Esophagus (tissue), 2 donors: ENCODE data around the gene GGCX. TPM values are rescaled to one million over a fixed set of nuclear protein-coding genes. Genes with fewer than 3 reads are reported as not detected.

Source experiments
- H3K27ac ChIP-seq, 2 donors: one replicate each; pipeline ENCODE4 v1.5.1; 2013; ENCODE audit warnings: low read depth in 2 of 2, mild to moderate bottlenecking in 2 of 2, inconsistent platforms in 1 of 2, low read length in 1 of 2, moderate library complexity in 1 of 2
- H3K27me3 ChIP-seq, 2 donors: one replicate each; pipeline ENCODE4 v1.6.1; 2013; ENCODE audit warnings: low read length in 2 of 2, control low read depth in 1 of 2, mild to moderate bottlenecking in 1 of 2; ENCODE audit not compliant: insufficient read depth in 2 of 2, control insufficient read depth in 1 of 2
- H3K36me3 ChIP-seq, 2 donors: one replicate each; pipeline ENCODE4 v1.6.1; 2013; ENCODE audit warnings: low read length in 1 of 2; ENCODE audit not compliant: control insufficient read depth in 2 of 2, insufficient read depth in 2 of 2
- H3K4me1 ChIP-seq, 2 donors: one replicate each; pipeline ENCODE4 v1.6.1; 2013; ENCODE audit warnings: low read length in 1 of 2; ENCODE audit not compliant: control insufficient read depth in 2 of 2, insufficient read depth in 2 of 2
- H3K4me3 ChIP-seq, 2 donors: one replicate each; pipeline ENCODE4 v1.5.1; 2013; ENCODE audit warnings: low read length in 2 of 2, mild to moderate bottlenecking in 2 of 2, low read depth in 1 of 2, moderate library complexity in 1 of 2
- H3K9me3 ChIP-seq, 2 donors: one replicate each; pipeline ENCODE4 v1.6.1; 2013; ENCODE audit warnings: mild to moderate bottlenecking in 2 of 2, low read depth in 1 of 2, low read length in 1 of 2, moderate library complexity in 1 of 2; ENCODE audit not compliant: control insufficient read depth in 2 of 2, insufficient read depth in 1 of 2
- WGBS, 2 donors: extraction: QIAGEN DNeasy Blood & Tissue Kit; methylation state at CpG; one replicate each; pipeline ENCODE4 v1.1.7; 2013; 5-methylcytosine and 5-hydroxymethylcytosine counted together
- polyA plus RNA-seq, 2 donors: library from polyadenylated mRNA; stranded (reverse); fragments of 200-250 nt; gene quantifications; one replicate each; pipeline ENCODE4 v1.2.3, GENCODE V29; 2013
- donor health status: healthy with polysubstance abuse.
- donor health status: Bipolar disorder and iron deficiency.

The GGCX gene
- polyA plus RNA-seq, 2 donors, result 10.2 to 18.1 TPM

GRCh38 chr2:85554980-85555612 is 6.2 kb downstream of the GGCX start:
- Histone ChIP-seq H3K27ac (no peak overlapping the region), H3K4me1 (no peaks in the 10 kb centered on the region), H3K4me3 (no peak overlapping the region), H3K27me3 (no peaks in the 10 kb centered on the region), H3K36me3 (peaks cover 22 to 24% of the 10 kb centered on the region in 2 donors), H3K9me3 (no peaks in the 10 kb centered on the region)
- WGBS, 2 donors, result 91 to 96% methylated on average over 3 of the region's 3 CpGs

- Histone ChIP-seq H3K9me3 (no peaks in the 10 kb centered on the region), H3K27ac (no peak overlapping the region), H3K36me3 (peaks cover 21% of the 10 kb centered on the region in 2 donors), H3K4me1 (no peaks in the 10 kb centered on the region), H3K27me3 (no peaks in the 10 kb centered on the region), H3K4me3 (no peak overlapping the region)
- WGBS, 2 donors, result 82 to 84% methylated on average over 6 of the region's 6 CpGs
Measured at GRCh38 chr2:85553184-85553583, 8.1 kb downstream of the GGCX start.

DNA sequence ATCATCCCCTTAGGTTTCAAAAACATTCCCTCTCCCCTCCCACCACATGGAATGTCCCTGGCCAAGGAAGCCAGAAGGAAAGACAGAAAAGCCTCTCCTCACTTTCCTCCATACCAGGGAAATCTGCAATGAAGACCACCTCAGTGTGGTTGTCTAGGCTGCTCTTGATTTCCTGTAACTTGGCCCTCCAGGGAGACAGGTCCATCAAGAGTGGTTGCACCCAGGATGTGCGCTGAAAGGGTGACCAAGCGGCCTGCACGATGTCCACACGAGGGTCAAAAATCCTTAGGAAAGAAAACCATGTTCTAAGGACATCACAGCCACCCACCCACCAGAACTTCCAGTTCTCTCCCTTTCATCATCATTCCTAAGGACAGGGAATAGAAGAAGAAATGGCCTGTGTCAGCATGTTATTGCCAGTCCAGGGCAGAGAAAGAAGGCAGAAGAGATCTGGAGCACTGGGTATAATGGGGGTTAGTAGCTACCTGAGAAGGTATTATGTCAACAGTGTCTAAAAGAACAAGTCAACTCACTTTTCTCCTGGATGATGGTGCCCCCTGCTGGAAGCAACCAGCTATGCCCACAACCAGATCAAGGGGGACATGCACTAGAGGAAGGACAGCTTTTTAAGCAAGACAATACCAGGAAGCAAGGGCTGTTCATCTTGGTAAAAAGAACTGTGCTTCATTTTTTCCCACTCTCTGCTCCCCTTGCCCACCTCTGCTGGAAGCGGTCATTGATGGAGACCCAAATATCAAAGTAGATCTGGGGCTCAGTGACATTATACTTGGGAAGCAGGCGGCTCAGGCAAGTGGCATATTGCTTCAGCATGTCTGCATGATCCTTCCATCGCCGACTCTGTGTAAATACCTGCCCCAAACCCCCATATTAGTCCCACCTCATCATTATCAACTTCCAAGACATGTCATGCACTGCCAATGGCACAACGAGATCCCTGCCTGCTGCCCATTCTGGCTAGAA is 9.3 kb downstream of the GGCX start:
- no peaks in the 10 kb centered on the region for H3K9me3 ChIP-seq
- WGBS, 2 donors, result 66 to 69% methylated on average over 9 of the region's 9 CpGs
- no peaks in the 10 kb centered on the region for H3K4me1 ChIP-seq
- H3K27me3 ChIP-seq, result no peaks in the 10 kb centered on the region
- no peak overlapping the region for H3K27ac ChIP-seq
- no peak overlapping the region for H3K4me3 ChIP-seq
- H3K36me3 ChIP-seq, result peaks cover 21% of the 10 kb centered on the region in 2 donors

GRCh38 chr2:85550486-85550885 is 10.8 kb downstream of the GGCX start:
- WGBS, 2 donors, result 85 to 88% methylated on average over 10 of the region's 10 CpGs
- Histone ChIP-seq H3K27me3 (no peaks in the 10 kb centered on the region), H3K4me3 (no peak overlapping the region), H3K4me1 (no peaks in the 10 kb centered on the region), H3K27ac (no peak overlapping the region), H3K9me3 (no peaks in the 10 kb centered on the region), H3K36me3 (peaks cover 21 to 23% of the 10 kb centered on the region in 2 donors)

GRCh38 chr2:85549826-85550225 is 11.5 kb downstream of the GGCX start:
- peaks cover 18 to 21% of the 10 kb centered on the region in 2 donors for H3K36me3 ChIP-seq
- no peaks in the 10 kb centered on the region for H3K9me3 ChIP-seq
- H3K27me3 ChIP-seq, result no peaks in the 10 kb centered on the region
- 52 to 60% methylated on average over 4 of the region's 4 CpGs for WGBS, 2 donors
- no peak overlapping the region for H3K4me3 ChIP-seq
- H3K4me1 ChIP-seq, result no peaks in the 10 kb centered on the region
- peak overlapping the region in 1 of 2 donors; percentile 26 for H3K27ac ChIP-seq

DNA sequence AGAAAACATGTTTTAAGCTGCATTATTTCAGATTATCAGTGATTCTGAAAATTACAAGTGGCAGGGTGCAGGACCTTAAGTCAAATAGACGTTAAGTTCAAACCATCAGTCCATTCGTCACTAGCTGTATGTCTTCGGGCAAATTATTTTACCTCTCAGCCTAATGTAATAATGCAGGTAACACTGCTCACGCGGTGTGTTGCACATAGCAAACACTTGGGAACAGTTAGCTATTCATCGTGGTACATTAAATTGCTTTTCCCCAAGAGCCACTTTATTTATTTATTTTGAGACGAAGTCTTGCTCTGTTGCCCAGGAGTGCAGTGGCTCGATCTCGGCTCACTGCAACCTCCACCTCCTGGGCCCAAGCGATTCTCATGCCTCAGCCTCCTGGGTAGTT is 12.2 kb downstream of the GGCX start:
- Histone ChIP-seq H3K27ac (no peak overlapping the region), H3K4me1 (no peaks in the 10 kb centered on the region), H3K36me3 (peaks cover 19 to 22% of the 10 kb centered on the region in 2 donors), H3K4me3 (no peak overlapping the region), H3K9me3 (no peaks in the 10 kb centered on the region), H3K27me3 (no peaks in the 10 kb centered on the region)
- 89% methylated on average over 10 of the region's 10 CpGs for WGBS, 2 donors

GRCh38 chr2:85548608-85548900 is 12.7 kb downstream of the GGCX start:
- H3K9me3 ChIP-seq, result no peaks in the 10 kb centered on the region
- 58 to 61% methylated on average over 2 of the region's 2 CpGs for WGBS, 2 donors
- no peak overlapping the region for H3K4me3 ChIP-seq
- H3K27ac ChIP-seq, result no peak overlapping the region
- H3K36me3 ChIP-seq, result peaks cover 18 to 22% of the 10 kb centered on the region in 2 donors
- no peaks in the 10 kb centered on the region for H3K4me1 ChIP-seq
- no peaks in the 10 kb centered on the region for H3K27me3 ChIP-seq

GRCh38 chr2:85547859-85548607 is 13.3 kb downstream of the GGCX start:
- no peaks in the 10 kb centered on the region for H3K9me3 ChIP-seq
- H3K4me1 ChIP-seq, result no peaks in the 10 kb centered on the region
- WGBS, 2 donors, result 70 to 76% methylated on average over 6 of the region's 6 CpGs
- peaks cover 17 to 19% of the 10 kb centered on the region in 2 donors for H3K36me3 ChIP-seq
- H3K27me3 ChIP-seq, result no peaks in the 10 kb centered on the region
- H3K4me3 ChIP-seq, result no peak overlapping the region
- no peak overlapping the region for H3K27ac ChIP-seq

GRCh38 chr2:85547089-85547858 is 14.0 kb downstream of the GGCX start:
- WGBS, 2 donors, result 87 to 90% methylated on average over 1 of the region's 1 CpG
- Histone ChIP-seq H3K9me3 (no peaks in the 10 kb centered on the region), H3K27me3 (no peaks in the 10 kb centered on the region), H3K4me3 (no peak overlapping the region), H3K4me1 (peaks cover 0 to 3% of the 10 kb centered on the region in 2 donors), H3K27ac (peak overlapping the region in 1 of 2 donors; percentile 66), H3K36me3 (peaks cover 13 to 15% of the 10 kb centered on the region in 2 donors)
